Liver (tissue), 2 donors: Measurements from ENCODE around the gene SLC25A29.

ENCODE experiments used
- EGR1 ChIP-seq, 2 donors: IDR thresholded peaks; 2 replicates each; pipeline ENCODE4 v1.6.1; 2016 to 2018; ENCODE audit warnings: antibody characterized with exemption in 2 of 2, low read depth in 2 of 2
- JUND ChIP-seq, 2 donors: IDR thresholded peaks; 2 replicates each; pipeline ENCODE4 v1.6.1; 2016; ENCODE audit warnings: antibody characterized with exemption in 2 of 2
- donor health status: healthy.

DNA sequence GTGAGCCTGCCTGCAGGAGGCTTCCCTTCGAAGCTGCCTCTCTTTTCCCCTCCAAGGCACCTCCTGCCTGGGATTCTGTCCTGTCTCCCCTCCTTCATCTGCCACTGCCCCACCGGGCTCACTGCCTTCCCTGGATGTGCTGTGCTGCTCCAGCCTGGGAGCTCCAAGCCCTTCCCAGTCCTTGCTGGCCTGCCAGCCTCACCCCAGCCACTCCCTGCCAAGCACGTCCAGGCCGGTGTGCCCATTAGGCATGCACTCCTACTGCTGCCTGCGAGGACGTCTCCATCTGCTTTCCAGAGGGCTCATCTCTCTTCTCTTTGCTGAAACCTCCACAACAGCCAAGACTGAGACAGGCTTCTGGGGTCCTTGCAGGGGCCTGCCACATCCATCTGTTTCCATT lies 8.5 kb upstream of the SLC25A29 start:
- no peak for TF ChIP-seq JUND (IDR thresholded peaks at IDR 0.05)
- TF ChIP-seq EGR1 (IDR thresholded peaks at IDR 0.05; ENCODE audit: low read depth in 2 of 2): no peak
